HepG2 (cell line): Measurements from ENCODE around the gene CNFN. TPM values are rescaled to one million over a fixed set of nuclear protein-coding genes. Genes with fewer than 3 reads are reported as not detected.

Source experiments
- DR1 ChIP-seq: sonication (generic); formaldehyde crosslinking; IDR thresholded peaks from 2 replicates; pipeline ENCODE4 v1.8.0; 2021; ENCODE audit warnings: mild to moderate bottlenecking, missing genetic modification reagents, inconsistent platforms
- ELF1 ChIP-seq: sonication (generic); formaldehyde crosslinking; IDR thresholded peaks from 2 replicates; pipeline ENCODE4 v1.4.0; 2020; ENCODE audit warnings: missing genetic modification reagents
- HBP1 ChIP-seq: IDR thresholded peaks from 2 replicates; pipeline ENCODE4 v1.6.1; 2016; ENCODE audit warnings: low read depth, control low read depth
- MNT ChIP-seq: fragments of 450-650 bp; IDR thresholded peaks from 2 replicates; pipeline ENCODE4 v1.6.1; 2016
- MXD4 ChIP-seq: IDR thresholded peaks from 2 replicates; pipeline ENCODE4 v1.6.1; 2016; ENCODE audit warnings: mild to moderate bottlenecking, missing biosample characterization, missing genetic modification reagents
- NR2F1 ChIP-seq, 2 experiments: fragments of 450-650 bp in 1 of 2; formaldehyde crosslinking in 1 of 2; IDR thresholded peaks; 2 replicates each; pipeline versions ENCODE4 v1.5.0 to v1.6.1; 2016 to 2020; ENCODE audit warnings: mild to moderate bottlenecking in 1 of 2, missing compliant biosample characterization in 1 of 2, missing genetic modification reagents in 1 of 2, moderate library complexity in 1 of 2
- ZBTB40 ChIP-seq, 2 experiments: fragments of 450-650 bp in 1 of 2; sonication (generic) in 1 of 2; formaldehyde crosslinking in 1 of 2; IDR thresholded peaks; 2 replicates each; pipeline versions ENCODE4 v1.6.1 to v1.8.0; 2016 to 2022; ENCODE audit warnings: antibody characterized with exemption in 1 of 2, mild to moderate bottlenecking in 1 of 2, missing genetic modification reagents in 1 of 2
- ZMYM2 ChIP-seq: sonication (generic); formaldehyde crosslinking; IDR thresholded peaks from 2 replicates; pipeline ENCODE4 v1.8.0; 2022; ENCODE audit warnings: mild to moderate bottlenecking, missing genetic modification reagents
- ZNF138 ChIP-seq: sonication (generic); formaldehyde crosslinking; IDR thresholded peaks from 2 replicates; pipeline ENCODE4 v1.5.0; 2020; ENCODE audit warnings: mild to moderate bottlenecking, low read depth, missing genetic modification reagents
- ZNF616 ChIP-seq: sonication (generic); formaldehyde crosslinking; IDR thresholded peaks from 2 replicates; pipeline ENCODE4 v1.5.0; 2020; ENCODE audit warnings: low read depth, mild to moderate bottlenecking, missing genetic modification reagents
- ZNF710 ChIP-seq: sonication (generic); formaldehyde crosslinking; IDR thresholded peaks from 2 replicates; pipeline ENCODE4 v1.5.0; 2020; ENCODE audit warnings: mild to moderate bottlenecking, missing genetic modification reagents, borderline replicate concordance
- polyA plus RNA-seq, 8 experiments: library from polyadenylated mRNA; depleted of rRNA in 3 of 8; stranded (reverse) in 7 of 8; unstranded in 1 of 8; fragments of >200 nt; fragmentation: Illumina TruSeq in 4 of 8; extraction: Trizol in 4 of 8; gene quantifications; 2 replicates each; pipeline versions ENCODE4 v1.2.1 to v1.2.3, GENCODE V29; 2011 to 2016; ENCODE audit warnings: low read depth in 4 of 8, missing spikeins in 1 of 8, mixed read lengths in 1 of 8; ENCODE audit not compliant: insufficient read depth in 1 of 8
- total RNA-seq, 5 experiments: library from RNA; depleted of rRNA; stranded (reverse); fragments of >200 nt; fragmentation: Illumina TruSeq; extraction: Trizol; gene quantifications; 2 replicates each; pipeline ENCODE4 v1.2.3, GENCODE V29; 2016; ENCODE audit warnings: low read depth in 1 of 5

The CNFN gene
- total and polyA plus RNA-seq, 2 of the 13 experiments (the other 11 are each of a cell fraction or from before 2014, with no cell fraction given), result 0.35 to 1.1 TPM

- TF ChIP-seq ZNF138 (CRISPR knock-in tag) (no peak), HBP1 (CRISPR knock-in tag) (no peak), NR2F1 (CRISPR knock-in tag; IDR thresholded peaks at IDR 0.05) (peak; percentile 86 to 89), MNT (no peak), MXD4 (CRISPR knock-in tag) (no peak), DR1 (CRISPR knock-in tag) (no peak), ZMYM2 (CRISPR knock-in tag) (peak; percentile 69; the same call in 1 of the 2 replicates), ZBTB40 (IDR thresholded peaks at IDR 0.05) (no peak), ZBTB40 (CRISPR knock-in tag; IDR thresholded peaks at IDR 0.05) (peak; percentile 28; the same call in 1 of the 2 replicates), ZNF616 (CRISPR knock-in tag) (no peak), ZNF710 (CRISPR knock-in tag) (peak; percentile 38; the same call in 1 of the 2 replicates), ELF1 (CRISPR knock-in tag) (peak; percentile 48; the same call in 1 of the 2 replicates)
These were observed 43.6 kb upstream of the CNFN start (continued) for GRCh38 chr19:42433503-42434260.
